Fibroblast of peridontal ligament (primary cell): Measurements from ENCODE around the gene WDR41.

Experiments
- DNase-seq: peaks from one replicate; pipeline ENCODE4 v3.0.0-alpha.2; 2010; ENCODE audit errors: extremely low read depth

WDR41 gene

GRCh38 chr5:77448831-77449230, 43.3 kb downstream of the WDR41 start:
- no peak for DNase-seq

GRCh38 chr5:77444356-77444755, 47.8 kb downstream of the WDR41 start:
- DNase-seq = peak; percentile 51

- no peak for DNase-seq
These were observed 48.4 kb downstream of the WDR41 start for GRCh38 chr5:77443670-77444069.

- DNase-seq = no peak
These were observed 54.0 kb downstream of the WDR41 start for GRCh38 chr5:77438071-77438470.

- DNase-seq = peak; percentile 37
These were observed 54.9 kb downstream of the WDR41 start for GRCh38 chr5:77437194-77437593.

- no peak for DNase-seq
These were observed 60.4 kb downstream of the WDR41 start for GRCh38 chr5:77431719-77432118.

- peak; percentile 49 for DNase-seq
These were observed 60.8 kb downstream of the WDR41 start for GRCh38 chr5:77431286-77431685.

- DNase-seq = peak; percentile 29
These were observed 61.4 kb downstream of the WDR41 start for GRCh38 chr5:77430726-77431125.

GRCh38 chr5:77428526-77428925, 63.6 kb downstream of the WDR41 start:
- no peak for DNase-seq

GRCh38 chr5:77427998-77428397, 64.1 kb downstream of the WDR41 start:
- peak; percentile 88 for DNase-seq

- peak; percentile 27 for DNase-seq
These were observed 65.4 kb downstream of the WDR41 start for GRCh38 chr5:77426670-77427069.

GRCh38 chr5:77425998-77426659, 66.0 kb downstream of the WDR41 start:
- DNase-seq = no peak

GRCh38 chr5:77425420-77425819, 66.7 kb downstream of the WDR41 start:
- no peak for DNase-seq

GRCh38 chr5:77424921-77425320, 67.2 kb downstream of the WDR41 start:
- DNase-seq = no peak

- peak; percentile 26 for DNase-seq
These were observed 68.9 kb downstream of the WDR41 start for GRCh38 chr5:77423022-77423750.

GRCh38 chr5:77420940-77421339, 71.2 kb downstream of the WDR41 start:
- no peak for DNase-seq

GRCh38 chr5:77419644-77420582, 72.2 kb downstream of the WDR41 start:
- DNase-seq = no peak

GRCh38 chr5:77418601-77419581, 73.2 kb downstream of the WDR41 start:
- peak; percentile 10 for DNase-seq

GRCh38 chr5:77418162-77418561, 74.0 kb downstream of the WDR41 start:
- DNase-seq = no peak

- DNase-seq = no peak
These were observed 79.1 kb downstream of the WDR41 start for GRCh38 chr5:77413049-77413448.
